Neural cell (in vitro differentiated cells): ENCODE measurements around the gene DNAH6. TPM values are rescaled to one million over a fixed set of nuclear protein-coding genes. Genes with fewer than 3 reads are reported as not detected.
A peak's percentile ranks its signal among the peaks of the same experiment; 100 is the strongest.

Source experiments
- H2AFZ ChIP-seq: fragments of 200-600, 300-800 bp; sonication (generic), shearing (Covaris generic); 2 replicates; pipeline ENCODE4 v1.6.0; 2014; ENCODE audit warnings: low read depth, mild to moderate bottlenecking, antibody characterized with exemption, low read length, moderate library complexity
- H3F3A ChIP-seq: fragments of 200-600 bp; shearing (Covaris generic); 2 replicates; pipeline ENCODE4 v1.6.1; 2016; ENCODE audit warnings: mild to moderate bottlenecking, moderate library complexity, mixed read lengths, antibody characterized with exemption, low read length; ENCODE audit not compliant: insufficient read depth, poor library complexity, severe bottlenecking
- H3K27ac ChIP-seq: fragments of 200-600, 300-800 bp; sonication (generic), shearing (Covaris generic); 2 replicates; pipeline ENCODE4 v1.5.1; 2014; ENCODE audit warnings: mild to moderate bottlenecking, low read length, moderate library complexity
- H3K27me3 ChIP-seq: fragments of 300-800, 200-600 bp; sonication (generic), shearing (Covaris generic); 2 replicates; pipeline ENCODE4 v1.6.0; 2014; ENCODE audit warnings: mild to moderate bottlenecking, low read depth, low read length, moderate library complexity; ENCODE audit not compliant: insufficient read depth
- H3K36me3 ChIP-seq: fragments of 300-800, 200-600 bp; sonication (generic), shearing (Covaris generic); 2 replicates; pipeline ENCODE4 v1.5.1; 2014; ENCODE audit warnings: mild to moderate bottlenecking, antibody characterized with exemption, low read length, moderate library complexity; ENCODE audit not compliant: insufficient read depth
- H3K4me2 ChIP-seq: fragments of 300-800, 200-600 bp; sonication (generic), shearing (Covaris generic); 2 replicates; pipeline ENCODE4 v1.6.0; 2014; ENCODE audit warnings: mild to moderate bottlenecking, low read length
- H3K4me3 ChIP-seq: fragments of 300-800, 200-600 bp; sonication (generic), shearing (Covaris generic); 2 replicates; pipeline ENCODE4 v1.5.1; 2014; ENCODE audit warnings: mild to moderate bottlenecking, low read length, moderate library complexity
- H3K79me2 ChIP-seq: fragments of 200-600 bp; shearing (Covaris generic); replicated peaks from 2 replicates; pipeline ENCODE4 v1.6.0; 2014; ENCODE audit warnings: mild to moderate bottlenecking, low read length, moderate library complexity; ENCODE audit not compliant: insufficient read depth
- H3K9ac ChIP-seq: fragments of 300-800, 200-600 bp; sonication (generic), shearing (Covaris generic); 2 replicates; pipeline ENCODE4 v1.6.1; 2016; ENCODE audit warnings: mild to moderate bottlenecking, low read length, mixed read lengths
- H3K9me2 ChIP-seq: fragments of 200-600 bp; shearing (Covaris generic); 2 replicates; pipeline ENCODE4 v1.6.1; 2016; ENCODE audit warnings: mild to moderate bottlenecking, low read length, mixed read lengths; ENCODE audit not compliant: insufficient read depth
- H3K9me3 ChIP-seq: fragments of 200-600, 300-800 bp; sonication (generic), shearing (Covaris generic); 2 replicates; pipeline ENCODE4 v1.6.1; 2016; ENCODE audit warnings: mild to moderate bottlenecking, mixed run types, low read length, moderate library complexity, mixed read lengths
- H4K20me1 ChIP-seq: fragments of 200-600 bp; shearing (Covaris generic); 2 replicates; pipeline ENCODE4 v1.6.1; 2016; ENCODE audit warnings: mild to moderate bottlenecking, mixed run types; ENCODE audit not compliant: insufficient read depth
- EP300 ChIP-seq: fragments of 450-650 bp; conservative IDR thresholded peaks from 2 replicates; pipeline ENCODE4 v1.6.1; 2014; ENCODE audit warnings: antibody characterized with exemption, mild to moderate bottlenecking, moderate library complexity; ENCODE audit not compliant: poor library complexity, severe bottlenecking
- EZH2 ChIP-seq: fragments of 200-600, 300-800 bp; shearing (Covaris generic), sonication (generic); IDR thresholded peaks from 2 replicates; pipeline ENCODE4 v1.6.1; 2014; ENCODE audit warnings: antibody characterized with exemption, low read length, borderline replicate concordance, mild to moderate bottlenecking; ENCODE audit not compliant: insufficient read depth, poor library complexity, severe bottlenecking
- MXI1 ChIP-seq: fragments of 450-650 bp; conservative IDR thresholded peaks from 2 replicates; pipeline ENCODE4 v1.6.1; 2014; ENCODE audit warnings: antibody characterized with exemption, mild to moderate bottlenecking; ENCODE audit not compliant: poor library complexity, severe bottlenecking
- POLR2AphosphoS5 ChIP-seq: IDR thresholded peaks from 2 replicates; pipeline ENCODE4 v1.6.1; 2012
- RAD21 ChIP-seq: fragments of 450-650 bp; conservative IDR thresholded peaks from 2 replicates; pipeline ENCODE4 v1.6.1; 2014; ENCODE audit warnings: antibody characterized with exemption, mild to moderate bottlenecking, moderate library complexity
- SMC3 ChIP-seq: fragments of 450-650 bp; conservative IDR thresholded peaks from 2 replicates; pipeline ENCODE4 v1.6.1; 2014; ENCODE audit warnings: antibody characterized with exemption, mild to moderate bottlenecking, moderate library complexity; ENCODE audit not compliant: poor library complexity
- TAF1 ChIP-seq: IDR thresholded peaks from 2 replicates; pipeline ENCODE4 v1.6.1; 2012; ENCODE audit warnings: low read depth
- polyA plus RNA-seq: library from polyadenylated mRNA; depleted of rRNA; stranded (reverse); fragments of >200 nt; gene quantifications from 2 replicates; pipeline ENCODE4 v1.2.3, GENCODE V29; 2014
- TF ChIP-seq, protein P1 (sequence below): IDR thresholded peaks from 2 replicates; pipeline ENCODE4 v1.6.1; 2012; ENCODE audit warnings: borderline replicate concordance
- TF ChIP-seq, protein P2 (sequence below): fragments of 450-650 bp; IDR thresholded peaks from 2 replicates; pipeline ENCODE4 v1.5.1; 2014; ENCODE audit warnings: antibody characterized with exemption, mild to moderate bottlenecking, moderate library complexity; ENCODE audit not compliant: poor library complexity, severe bottlenecking

The DNAH6 gene
- polyA plus RNA-seq, 1 donor from 2014 or later = 2.1 TPM

- no peaks in the 10 kb centered on the region for H4K20me1 ChIP-seq
- no peak overlapping the region for H3K4me2 ChIP-seq
- no peaks in the 10 kb centered on the region for H3K9me2 ChIP-seq
- no peaks in the 10 kb centered on the region for H3K27me3 ChIP-seq
- no peaks in the 10 kb centered on the region for H3K36me3 ChIP-seq
- no peak overlapping the region for H2AFZ ChIP-seq
- H3F3A ChIP-seq = no peaks in the 10 kb centered on the region
- no peak overlapping the region for H3K9ac ChIP-seq
- H3K4me3 ChIP-seq = no peak overlapping the region
- H3K9me3 ChIP-seq = no peaks in the 10 kb centered on the region
- no peak overlapping the region for H3K27ac ChIP-seq
- H3K79me2 ChIP-seq = no peaks in the 10 kb centered on the region
- TF ChIP-seq RAD21 (no peak), MXI1 (no peak), POLR2AphosphoS5 (no peak), SMC3 (no peak), TAF1 (no peak), EZH2 (no peak), EP300 (no peak)
- TF ChIP-seq, protein P1, sequence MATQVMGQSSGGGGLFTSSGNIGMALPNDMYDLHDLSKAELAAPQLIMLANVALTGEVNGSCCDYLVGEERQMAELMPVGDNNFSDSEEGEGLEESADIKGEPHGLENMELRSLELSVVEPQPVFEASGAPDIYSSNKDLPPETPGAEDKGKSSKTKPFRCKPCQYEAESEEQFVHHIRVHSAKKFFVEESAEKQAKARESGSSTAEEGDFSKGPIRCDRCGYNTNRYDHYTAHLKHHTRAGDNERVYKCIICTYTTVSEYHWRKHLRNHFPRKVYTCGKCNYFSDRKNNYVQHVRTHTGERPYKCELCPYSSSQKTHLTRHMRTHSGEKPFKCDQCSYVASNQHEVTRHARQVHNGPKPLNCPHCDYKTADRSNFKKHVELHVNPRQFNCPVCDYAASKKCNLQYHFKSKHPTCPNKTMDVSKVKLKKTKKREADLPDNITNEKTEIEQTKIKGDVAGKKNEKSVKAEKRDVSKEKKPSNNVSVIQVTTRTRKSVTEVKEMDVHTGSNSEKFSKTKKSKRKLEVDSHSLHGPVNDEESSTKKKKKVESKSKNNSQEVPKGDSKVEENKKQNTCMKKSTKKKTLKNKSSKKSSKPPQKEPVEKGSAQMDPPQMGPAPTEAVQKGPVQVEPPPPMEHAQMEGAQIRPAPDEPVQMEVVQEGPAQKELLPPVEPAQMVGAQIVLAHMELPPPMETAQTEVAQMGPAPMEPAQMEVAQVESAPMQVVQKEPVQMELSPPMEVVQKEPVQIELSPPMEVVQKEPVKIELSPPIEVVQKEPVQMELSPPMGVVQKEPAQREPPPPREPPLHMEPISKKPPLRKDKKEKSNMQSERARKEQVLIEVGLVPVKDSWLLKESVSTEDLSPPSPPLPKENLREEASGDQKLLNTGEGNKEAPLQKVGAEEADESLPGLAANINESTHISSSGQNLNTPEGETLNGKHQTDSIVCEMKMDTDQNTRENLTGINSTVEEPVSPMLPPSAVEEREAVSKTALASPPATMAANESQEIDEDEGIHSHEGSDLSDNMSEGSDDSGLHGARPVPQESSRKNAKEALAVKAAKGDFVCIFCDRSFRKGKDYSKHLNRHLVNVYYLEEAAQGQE = no peak
- TF ChIP-seq, protein P2, sequence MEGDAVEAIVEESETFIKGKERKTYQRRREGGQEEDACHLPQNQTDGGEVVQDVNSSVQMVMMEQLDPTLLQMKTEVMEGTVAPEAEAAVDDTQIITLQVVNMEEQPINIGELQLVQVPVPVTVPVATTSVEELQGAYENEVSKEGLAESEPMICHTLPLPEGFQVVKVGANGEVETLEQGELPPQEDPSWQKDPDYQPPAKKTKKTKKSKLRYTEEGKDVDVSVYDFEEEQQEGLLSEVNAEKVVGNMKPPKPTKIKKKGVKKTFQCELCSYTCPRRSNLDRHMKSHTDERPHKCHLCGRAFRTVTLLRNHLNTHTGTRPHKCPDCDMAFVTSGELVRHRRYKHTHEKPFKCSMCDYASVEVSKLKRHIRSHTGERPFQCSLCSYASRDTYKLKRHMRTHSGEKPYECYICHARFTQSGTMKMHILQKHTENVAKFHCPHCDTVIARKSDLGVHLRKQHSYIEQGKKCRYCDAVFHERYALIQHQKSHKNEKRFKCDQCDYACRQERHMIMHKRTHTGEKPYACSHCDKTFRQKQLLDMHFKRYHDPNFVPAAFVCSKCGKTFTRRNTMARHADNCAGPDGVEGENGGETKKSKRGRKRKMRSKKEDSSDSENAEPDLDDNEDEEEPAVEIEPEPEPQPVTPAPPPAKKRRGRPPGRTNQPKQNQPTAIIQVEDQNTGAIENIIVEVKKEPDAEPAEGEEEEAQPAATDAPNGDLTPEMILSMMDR = no peak
These were observed 341.3 kb downstream of the DNAH6 start for GRCh38 chr2:84857566-84857965.

- no peak overlapping the region for H3K4me2 ChIP-seq
- no peak overlapping the region for H3K9ac ChIP-seq
- no peaks in the 10 kb centered on the region for H4K20me1 ChIP-seq
- H2AFZ ChIP-seq = no peak overlapping the region
- no peaks in the 10 kb centered on the region for H3K9me3 ChIP-seq
- no peaks in the 10 kb centered on the region for H3F3A ChIP-seq
- no peaks in the 10 kb centered on the region for H3K36me3 ChIP-seq
- TF ChIP-seq EP300 = no peak
- TF ChIP-seq SMC3 = peak; percentile 25
- TF ChIP-seq RAD21 = peak; percentile 13
- no peak overlapping the region for H3K27ac ChIP-seq
- no peaks in the 10 kb centered on the region for H3K27me3 ChIP-seq
- H3K9me2 ChIP-seq = no peaks in the 10 kb centered on the region
- no peaks in the 10 kb centered on the region for H3K79me2 ChIP-seq
- no peak overlapping the region for H3K4me3 ChIP-seq
These were observed 341.8 kb downstream of the DNAH6 start for GRCh38 chr2:84858123-84858522.

- H3K36me3 ChIP-seq = no peaks in the 10 kb centered on the region
- no peak overlapping the region for H3K27ac ChIP-seq
- TF ChIP-seq, protein P1 = no peak
- TF ChIP-seq EP300 (no peak), EZH2 (no peak), SMC3 (no peak), POLR2AphosphoS5 (no peak), MXI1 (no peak), RAD21 (no peak), TAF1 (no peak)
- TF ChIP-seq, protein P2 = no peak
- H3K4me2 ChIP-seq = no peak overlapping the region
- no peak overlapping the region for H2AFZ ChIP-seq
- H3K4me3 ChIP-seq = no peak overlapping the region
- no peaks in the 10 kb centered on the region for H3K27me3 ChIP-seq
- H3F3A ChIP-seq = no peaks in the 10 kb centered on the region
- no peak overlapping the region for H3K9ac ChIP-seq
- H3K9me2 ChIP-seq = no peaks in the 10 kb centered on the region
- no peaks in the 10 kb centered on the region for H3K9me3 ChIP-seq
- no peaks in the 10 kb centered on the region for H3K79me2 ChIP-seq
- H4K20me1 ChIP-seq = no peaks in the 10 kb centered on the region
These were observed 342.6 kb downstream of the DNAH6 start for GRCh38 chr2:84858937-84859336.
